ENCODE results near the gene FHOD3. TPM values are rescaled to one million over a fixed set of nuclear protein-coding genes. Genes with fewer than 3 reads are reported as not detected.
"Not testable (repeated sequence)": the region's sequence is repeated elsewhere in the genome, so short reads cannot be mapped to it uniquely, and the experiment has no call there.

The FHOD3 gene
- total RNA-seq, 1 donor from 2014 or later, result 0.40 TPM

- DNase-seq (ENCODE audit: low spot score) (no peak), ATAC-seq (no peak)
These were observed 50.8 kb downstream of the FHOD3 start for GRCh38 chr18:36348331-36348730.

- DNase-seq (ENCODE audit: low spot score) (no peak), ATAC-seq (peak; percentile 67)
These were observed 51.5 kb downstream of the FHOD3 start for GRCh38 chr18:36348971-36349417.

GRCh38 chr18:36349552-36349951 is 52.0 kb downstream of the FHOD3 start:
- ATAC-seq, result peak; percentile 86
- DNase-seq (ENCODE audit: low spot score), result no peak

GRCh38 chr18:36350251-36350651 is 52.7 kb downstream of the FHOD3 start:
- ATAC-seq, result no peak
- no peak for DNase-seq (ENCODE audit: low spot score)

GRCh38 chr18:36350839-36351469 is 53.4 kb downstream of the FHOD3 start:
- no peak for DNase-seq (ENCODE audit: low spot score)

GRCh38 chr18:36352384-36352783 is 54.9 kb downstream of the FHOD3 start:
- ATAC-seq, result no peak

More at GRCh38 chr18:36350839-36351469, 53.4 kb downstream of the FHOD3 start:
- no peak for ATAC-seq

GRCh38 chr18:36354989-36355388 is 57.5 kb downstream of the FHOD3 start:
- no peak for ATAC-seq

More at GRCh38 chr18:36352384-36352783, 54.9 kb downstream of the FHOD3 start:
- no peak for DNase-seq (ENCODE audit: low spot score)

GRCh38 chr18:36355511-36355910 is 58.0 kb downstream of the FHOD3 start:
- ATAC-seq, result no peak
- DNase-seq (ENCODE audit: low spot score), result no peak

More at GRCh38 chr18:36354989-36355388, 57.5 kb downstream of the FHOD3 start:
- no peak for DNase-seq (ENCODE audit: low spot score)

DNA sequence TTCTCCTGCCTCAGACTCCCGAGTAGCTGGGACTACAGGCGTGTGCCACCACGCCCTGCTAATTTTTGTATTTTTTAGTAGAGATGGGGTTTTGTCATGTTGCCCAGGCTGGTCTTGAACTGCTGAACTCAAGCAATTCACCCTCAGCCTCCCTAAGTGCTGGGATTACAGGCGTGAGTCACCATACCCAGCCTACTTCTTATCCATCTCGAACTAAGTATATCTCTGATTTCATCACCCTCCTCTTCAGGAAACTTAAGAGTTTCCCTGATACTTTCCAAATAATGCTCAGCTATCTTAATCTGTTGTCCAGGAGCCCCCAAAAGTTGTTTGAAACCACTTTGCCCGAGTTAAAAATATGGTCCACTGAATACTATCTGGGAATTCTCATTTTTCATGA is 59.2 kb downstream of the FHOD3 start:
- ATAC-seq; DNase-seq (ENCODE audit: low spot score): not testable (repeated sequence)

GRCh38 chr18:36358141-36358540 is 60.6 kb downstream of the FHOD3 start:
- ATAC-seq, result no peak
- no peak for DNase-seq (ENCODE audit: low spot score)

DNA sequence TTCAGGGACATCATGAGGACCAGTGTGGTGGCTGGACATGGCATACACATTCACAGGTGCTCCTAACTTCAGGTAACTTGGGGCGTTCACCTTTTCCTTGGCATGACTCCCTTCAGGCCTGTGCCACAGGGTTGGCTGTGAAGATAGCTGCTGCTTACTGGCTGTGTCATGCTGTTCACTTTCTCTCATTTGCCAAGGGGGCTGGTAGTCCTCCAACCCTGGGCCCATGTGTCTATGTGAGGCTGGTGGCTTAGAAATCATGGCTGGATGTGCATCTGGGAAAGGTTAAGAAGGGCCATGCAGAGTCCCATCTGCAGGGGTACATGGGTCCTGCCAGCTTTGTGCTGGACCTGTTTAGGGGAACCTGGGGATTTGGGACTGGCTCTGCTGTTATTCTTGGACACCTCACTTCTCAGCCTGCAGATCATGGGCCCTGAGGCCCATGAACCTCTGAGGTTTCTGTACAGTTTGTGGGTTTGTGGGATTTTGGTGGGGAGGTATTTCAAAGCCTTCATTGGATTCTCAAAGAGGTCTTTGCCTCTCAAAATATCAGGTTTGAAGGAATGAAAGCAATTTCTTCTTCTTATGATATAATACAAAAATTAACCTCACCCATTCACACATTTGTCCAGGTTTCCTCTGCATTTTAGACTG is 62.9 kb downstream of the FHOD3 start:
- ATAC-seq (no peak), DNase-seq (ENCODE audit: low spot score) (no peak)

- ATAC-seq (no peak), DNase-seq (ENCODE audit: low spot score) (no peak)
These were observed 67.6 kb downstream of the FHOD3 start for GRCh38 chr18:36364911-36365624.

DNA sequence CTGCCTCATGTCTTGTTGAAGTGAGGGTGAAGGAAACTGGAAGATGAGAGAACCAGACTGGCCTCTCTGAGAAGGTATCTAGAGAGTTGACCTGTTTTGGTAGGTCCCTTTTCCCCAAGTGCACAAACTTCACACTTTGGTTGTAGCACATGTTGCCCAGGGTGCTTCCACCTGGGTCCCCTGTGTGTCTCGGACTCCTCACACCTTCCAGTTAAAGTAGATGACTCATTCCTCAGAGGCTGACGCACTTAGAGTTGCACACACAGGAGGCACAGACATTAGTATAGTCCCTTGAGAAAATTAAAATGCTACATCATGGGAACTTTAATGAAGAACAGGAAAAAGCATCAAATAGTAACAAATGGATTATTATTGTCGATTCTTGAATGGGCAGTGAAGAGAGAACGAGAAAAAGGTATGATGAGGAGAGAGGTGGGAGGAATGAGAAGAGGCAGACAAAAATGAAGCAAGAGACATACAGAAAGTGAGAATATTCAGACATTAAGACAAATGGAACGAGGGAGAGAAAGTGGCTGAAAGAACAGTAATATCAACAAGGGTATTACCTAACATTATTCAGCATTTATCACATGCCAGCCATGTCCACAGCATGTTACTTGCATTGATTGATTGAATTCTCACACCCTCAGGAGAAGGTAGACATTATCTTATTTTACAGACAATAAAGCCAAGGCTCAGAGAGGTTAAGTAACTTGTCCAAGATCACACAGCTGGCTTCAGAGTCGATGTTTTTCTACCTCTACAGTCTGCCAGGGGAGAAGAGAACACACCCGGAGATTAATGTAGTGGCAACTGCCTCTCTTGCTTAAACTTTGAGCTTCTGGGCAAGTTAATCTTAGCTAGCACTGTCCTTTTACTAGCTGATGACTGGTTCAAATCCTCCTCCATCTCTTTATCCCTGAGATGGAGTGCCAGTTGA is 68.6 kb downstream of the FHOD3 start:
- DNase-seq (ENCODE audit: low spot score) (no peak), ATAC-seq (no peak)

DNA sequence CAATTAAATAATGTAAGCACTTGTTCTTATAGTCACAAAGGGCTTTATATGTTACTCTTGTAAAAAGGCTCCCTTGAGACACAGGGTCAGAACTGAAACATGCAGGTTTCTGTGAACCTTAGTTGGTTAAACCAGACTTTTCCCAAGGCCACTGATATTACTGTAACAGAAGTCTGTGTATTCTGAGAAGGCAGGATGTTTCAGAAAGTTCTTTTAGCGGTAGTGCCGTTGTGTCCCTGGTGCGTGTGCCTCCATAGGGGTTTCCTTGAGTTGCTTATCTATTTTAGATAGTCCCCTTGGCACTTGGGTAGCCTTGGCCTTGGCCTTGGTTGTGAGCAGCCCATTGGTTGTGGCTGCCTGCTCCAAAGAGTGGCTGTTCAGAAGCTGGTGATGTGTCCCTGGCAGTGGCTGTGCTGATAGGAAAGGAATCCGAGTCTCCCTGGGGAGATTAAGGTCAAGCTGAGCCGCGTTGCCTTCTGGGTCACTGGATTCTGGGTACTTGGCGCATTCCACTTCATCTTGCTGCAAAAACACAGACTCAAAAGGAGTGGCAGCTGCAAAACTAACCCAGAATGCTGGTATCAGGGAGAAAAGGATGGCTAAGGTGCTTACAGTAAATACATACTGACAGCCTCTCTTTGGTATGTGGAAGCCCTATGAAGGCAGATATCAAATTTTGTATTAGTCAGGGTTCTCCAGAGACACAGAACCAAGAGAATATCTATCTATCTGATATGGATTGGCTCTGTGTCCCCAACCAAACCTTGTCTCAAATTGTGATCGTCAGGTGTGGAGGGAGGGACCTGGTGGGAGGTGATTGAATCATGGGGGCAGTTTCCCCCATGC is 69.7 kb downstream of the FHOD3 start:
- DNase-seq (ENCODE audit: low spot score), result no peak
- no peak for ATAC-seq

DNA sequence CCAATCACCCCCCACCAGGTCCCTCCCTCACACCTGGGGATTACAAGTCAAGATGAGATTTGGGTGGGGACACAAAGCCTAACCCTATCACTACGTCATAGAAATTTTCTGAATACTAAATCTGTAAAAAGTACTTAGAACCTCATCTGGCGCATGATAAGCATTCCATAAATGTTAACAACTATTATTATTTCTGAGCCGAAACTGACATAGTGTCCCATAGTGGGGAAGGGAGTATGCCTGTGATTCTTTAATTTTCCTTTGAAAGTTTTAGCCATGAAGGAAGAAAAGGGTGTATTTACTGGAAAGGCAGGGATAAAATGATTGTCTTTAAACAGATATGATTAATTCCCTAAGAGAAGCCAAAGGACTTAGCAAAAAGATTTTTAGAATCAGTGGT is 71.4 kb downstream of the FHOD3 start:
- ATAC-seq, result no peak
- no peak for DNase-seq (ENCODE audit: low spot score)

- DNase-seq (ENCODE audit: low spot score) (no peak), ATAC-seq (no peak)
These were observed 75.4 kb downstream of the FHOD3 start for GRCh38 chr18:36372903-36373311.

GRCh38 chr18:36374262-36374661 is 76.7 kb downstream of the FHOD3 start:
- DNase-seq (ENCODE audit: low spot score) (no peak), ATAC-seq (no peak)

- DNase-seq (ENCODE audit: low spot score), result no peak
- ATAC-seq, result no peak
These were observed 77.6 kb downstream of the FHOD3 start for GRCh38 chr18:36375118-36375517.

DNA sequence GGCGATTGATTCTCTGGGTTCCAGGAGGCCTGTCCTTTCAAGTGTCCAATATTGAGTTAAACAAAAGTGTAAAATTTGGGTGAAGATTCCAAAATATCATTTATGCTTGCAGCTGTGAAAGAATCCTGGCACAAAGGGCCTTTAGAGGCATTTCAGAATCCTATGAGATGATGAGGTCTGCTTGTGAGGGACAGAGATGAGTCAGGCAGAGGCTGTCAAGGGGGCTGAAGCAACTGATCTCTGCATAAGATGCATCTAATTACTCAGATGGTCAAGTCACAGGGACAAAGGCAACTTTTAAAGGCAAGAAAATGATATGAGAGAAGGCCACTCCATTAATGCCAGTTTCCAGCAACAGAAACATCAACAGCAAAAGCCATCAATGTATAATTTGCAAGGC is 78.8 kb downstream of the FHOD3 start:
- no peak for DNase-seq (ENCODE audit: low spot score)
- ATAC-seq, result no peak

DNA sequence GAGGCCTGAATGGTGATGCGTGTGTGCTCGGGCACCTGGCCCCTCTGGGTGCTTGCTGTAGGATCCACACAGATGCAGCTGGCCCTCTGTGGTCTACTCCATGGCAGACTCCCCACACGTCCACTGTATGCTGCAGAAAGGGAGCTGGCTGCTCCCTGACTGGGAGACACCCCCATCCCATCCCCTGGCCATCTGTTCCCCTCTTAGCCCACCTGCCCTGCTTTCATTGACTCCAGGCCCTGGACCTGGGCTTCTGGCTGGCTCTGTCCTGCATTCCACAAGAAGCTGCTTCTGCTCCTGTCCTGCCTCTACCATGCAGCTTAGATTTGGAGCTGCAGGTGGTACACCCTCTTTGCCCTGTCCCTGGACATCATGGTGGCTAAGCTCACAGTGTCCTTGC is 80.1 kb downstream of the FHOD3 start:
- ATAC-seq (no peak), DNase-seq (ENCODE audit: low spot score) (no peak)

Measured in left lobe of liver (tissue), 2 donors.